HepG2 (cell line): Measurements from ENCODE around the gene EWSR1. TPM values are rescaled to one million over a fixed set of nuclear protein-coding genes. Genes with fewer than 3 reads are reported as not detected.

ENCODE experiments used
- ESRRA ChIP-seq: sonication (generic); formaldehyde crosslinking; IDR thresholded peaks from 2 replicates; pipeline ENCODE4 v1.5.1; 2020; ENCODE audit warnings: mild to moderate bottlenecking, low read depth, missing genetic modification reagents
- FIP1L1 ChIP-seq: fragments of 200-400 bp; formaldehyde crosslinking; IDR thresholded peaks from 2 replicates; pipeline ENCODE4 v1.6.1; 2018; ENCODE audit warnings: low read depth, mild to moderate bottlenecking, low read length, moderate library complexity, borderline replicate concordance; ENCODE audit not compliant: insufficient read depth
- FOXM1 ChIP-seq: sonication (generic); formaldehyde crosslinking; IDR thresholded peaks from 2 replicates; pipeline ENCODE4 v1.5.0; 2020; ENCODE audit warnings: missing genetic modification reagents
- HOXA5 ChIP-seq: sonication (generic); formaldehyde crosslinking; IDR thresholded peaks from 2 replicates; pipeline ENCODE4 v1.4.0; 2020; ENCODE audit warnings: missing genetic modification reagents
- KLF12 ChIP-seq: sonication (generic); formaldehyde crosslinking; IDR thresholded peaks from 2 replicates; pipeline ENCODE4 v1.4.0; 2020; ENCODE audit warnings: missing genetic modification reagents, borderline replicate concordance
- NCOA1 ChIP-seq: sonication (generic); formaldehyde crosslinking; IDR thresholded peaks from 2 replicates; pipeline ENCODE4 v1.9.0; 2021; ENCODE audit warnings: missing genetic modification reagents
- RARG ChIP-seq: sonication (generic); formaldehyde crosslinking; IDR thresholded peaks from 2 replicates; pipeline ENCODE4 v1.4.0; 2020; ENCODE audit warnings: low read depth, mild to moderate bottlenecking, missing genetic modification reagents
- REPIN1 ChIP-seq: sonication (generic); formaldehyde crosslinking; IDR thresholded peaks from 2 replicates; pipeline ENCODE4 v1.8.0; 2022; ENCODE audit warnings: missing genetic modification reagents, low read depth, mild to moderate bottlenecking, borderline replicate concordance
- ZNF10 ChIP-seq: sonication (generic); formaldehyde crosslinking; IDR thresholded peaks from 2 replicates; pipeline ENCODE4 v1.4.0; 2020; ENCODE audit warnings: mild to moderate bottlenecking, low read depth, missing genetic modification reagents, borderline replicate concordance
- ZNF124 ChIP-seq: sonication (generic); formaldehyde crosslinking; IDR thresholded peaks from 2 replicates; pipeline ENCODE4 v1.4.0; 2020; ENCODE audit warnings: missing genetic modification reagents
- ZNF33B ChIP-seq: sonication (generic); formaldehyde crosslinking; IDR thresholded peaks from 2 replicates; pipeline ENCODE4 v1.5.1; 2020; ENCODE audit warnings: mild to moderate bottlenecking, missing genetic modification reagents
- ZNF569 ChIP-seq: sonication (generic); formaldehyde crosslinking; IDR thresholded peaks from 2 replicates; pipeline ENCODE4 v1.5.0; 2020; ENCODE audit warnings: mild to moderate bottlenecking, missing genetic modification reagents, moderate library complexity, borderline replicate concordance
- ZNF589 ChIP-seq: sonication (generic); formaldehyde crosslinking; conservative IDR thresholded peaks from 2 replicates; pipeline ENCODE4 v1.8.0; 2022; ENCODE audit warnings: mild to moderate bottlenecking, moderate library complexity, missing genetic modification reagents
- ZNF766 ChIP-seq: sonication (generic); formaldehyde crosslinking; IDR thresholded peaks from 2 replicates; pipeline ENCODE4 v1.5.0; 2020; ENCODE audit warnings: missing genetic modification reagents, borderline replicate concordance
- ZNF792 ChIP-seq: IDR thresholded peaks from 2 replicates; pipeline ENCODE4 v1.6.1; 2016
- polyA plus RNA-seq, 8 experiments: library from polyadenylated mRNA; depleted of rRNA in 3 of 8; stranded (reverse) in 7 of 8; unstranded in 1 of 8; fragments of >200 nt; fragmentation: Illumina TruSeq in 4 of 8; extraction: Trizol in 4 of 8; gene quantifications; 2 replicates each; pipeline versions ENCODE4 v1.2.1 to v1.2.3, GENCODE V29; 2011 to 2016; ENCODE audit warnings: low read depth in 4 of 8, missing spikeins in 1 of 8, mixed read lengths in 1 of 8; ENCODE audit not compliant: insufficient read depth in 1 of 8
- total RNA-seq, 5 experiments: library from RNA; depleted of rRNA; stranded (reverse); fragments of >200 nt; fragmentation: Illumina TruSeq; extraction: Trizol; gene quantifications; 2 replicates each; pipeline ENCODE4 v1.2.3, GENCODE V29; 2016; ENCODE audit warnings: low read depth in 1 of 5
- TF ChIP-seq, protein P1 (sequence below): sonication (generic); formaldehyde crosslinking; IDR thresholded peaks from 2 replicates; pipeline ENCODE4 v1.4.0; 2020; ENCODE audit warnings: missing genetic modification reagents, borderline replicate concordance
- TF ChIP-seq, protein P2 (sequence below): sonication (generic); formaldehyde crosslinking; IDR thresholded peaks from 2 replicates; pipeline ENCODE4 v1.5.1; 2020; ENCODE audit warnings: missing genetic modification reagents, mild to moderate bottlenecking, borderline replicate concordance
- TF ChIP-seq, protein P3 (sequence below): sonication (generic); formaldehyde crosslinking; IDR thresholded peaks from 2 replicates; pipeline ENCODE4 v1.4.0; 2020; ENCODE audit warnings: low read depth, mild to moderate bottlenecking, missing genetic modification reagents
- TF ChIP-seq, protein P4 (sequence below): sonication (generic); formaldehyde crosslinking; IDR thresholded peaks from 2 replicates; pipeline ENCODE4 v1.8.0; 2022; ENCODE audit warnings: missing genetic modification reagents, mild to moderate bottlenecking, moderate library complexity, borderline replicate concordance
- TF ChIP-seq, protein P5 (sequence below): sonication (generic); formaldehyde crosslinking; IDR thresholded peaks from 2 replicates; pipeline ENCODE4 v1.9.0; 2022; ENCODE audit warnings: missing genetic modification reagents, mild to moderate bottlenecking, borderline replicate concordance

Gene EWSR1
- total and polyA plus RNA-seq, 2 of the 13 experiments (the other 11 are each of a cell fraction or from before 2014, with no cell fraction given): 211 to 326 TPM

DNA sequence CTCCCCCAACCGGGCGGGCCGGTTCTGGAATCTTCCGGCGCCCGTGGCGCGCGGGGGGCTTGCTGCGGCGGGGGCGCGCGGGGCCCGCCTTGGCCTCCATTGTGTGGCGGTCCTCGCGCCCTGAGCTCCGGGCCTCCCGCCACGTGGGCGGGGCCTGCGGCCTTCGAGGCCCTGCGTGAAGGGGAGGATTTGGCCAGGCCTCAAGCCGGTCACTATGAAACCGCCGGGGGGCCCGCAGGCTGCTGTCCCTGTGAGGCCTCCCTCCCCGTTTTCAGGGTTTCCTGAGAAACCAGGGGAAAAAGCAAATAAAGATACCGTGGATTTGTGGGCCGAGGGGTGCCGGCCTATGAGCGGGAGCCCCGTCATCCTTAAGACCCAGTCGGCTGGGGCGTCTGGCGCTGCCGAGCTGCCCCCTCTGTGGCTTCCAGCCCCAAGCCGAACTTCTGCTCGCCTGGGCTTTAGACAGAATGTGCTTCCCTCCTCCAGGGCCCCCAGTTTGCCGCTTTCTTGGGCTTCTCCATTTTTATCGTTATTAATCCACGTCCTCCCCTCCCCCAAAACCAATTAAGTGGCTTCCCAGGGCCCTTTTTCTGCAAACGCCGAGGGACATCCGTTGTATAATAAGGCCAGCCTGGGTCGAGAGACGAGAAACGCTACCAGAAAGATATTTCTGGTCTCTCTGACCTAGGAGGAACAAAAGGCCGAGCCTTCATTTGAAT lies 602 bp downstream of the EWSR1 start (continued):
- TF ChIP-seq, protein P1, sequence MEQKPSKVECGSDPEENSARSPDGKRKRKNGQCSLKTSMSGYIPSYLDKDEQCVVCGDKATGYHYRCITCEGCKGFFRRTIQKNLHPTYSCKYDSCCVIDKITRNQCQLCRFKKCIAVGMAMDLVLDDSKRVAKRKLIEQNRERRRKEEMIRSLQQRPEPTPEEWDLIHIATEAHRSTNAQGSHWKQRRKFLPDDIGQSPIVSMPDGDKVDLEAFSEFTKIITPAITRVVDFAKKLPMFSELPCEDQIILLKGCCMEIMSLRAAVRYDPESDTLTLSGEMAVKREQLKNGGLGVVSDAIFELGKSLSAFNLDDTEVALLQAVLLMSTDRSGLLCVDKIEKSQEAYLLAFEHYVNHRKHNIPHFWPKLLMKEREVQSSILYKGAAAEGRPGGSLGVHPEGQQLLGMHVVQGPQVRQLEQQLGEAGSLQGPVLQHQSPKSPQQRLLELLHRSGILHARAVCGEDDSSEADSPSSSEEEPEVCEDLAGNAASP (CRISPR knock-in tag): no peak
- 0 out of 2 replicates have a peak, but pooled peaks have one; percentile 22 for TF ChIP-seq HOXA5
- no peak for TF ChIP-seq ESRRA
- TF ChIP-seq ZNF792 (CRISPR knock-in tag): no peak
- TF ChIP-seq ZNF569: no peak
- TF ChIP-seq RARG: no peak
- no peak for TF ChIP-seq REPIN1 (CRISPR knock-in tag)
- TF ChIP-seq FIP1L1: no peak
- no peak; the same call in 1 of the 2 replicates for TF ChIP-seq NCOA1 (CRISPR knock-in tag)
- no peak for TF ChIP-seq ZNF10 (CRISPR knock-in tag)
- no peak for TF ChIP-seq ZNF589
- TF ChIP-seq ZNF766 (CRISPR knock-in tag): peak; percentile 60; the same call in 1 of the 2 replicates
- TF ChIP-seq, protein P2, sequence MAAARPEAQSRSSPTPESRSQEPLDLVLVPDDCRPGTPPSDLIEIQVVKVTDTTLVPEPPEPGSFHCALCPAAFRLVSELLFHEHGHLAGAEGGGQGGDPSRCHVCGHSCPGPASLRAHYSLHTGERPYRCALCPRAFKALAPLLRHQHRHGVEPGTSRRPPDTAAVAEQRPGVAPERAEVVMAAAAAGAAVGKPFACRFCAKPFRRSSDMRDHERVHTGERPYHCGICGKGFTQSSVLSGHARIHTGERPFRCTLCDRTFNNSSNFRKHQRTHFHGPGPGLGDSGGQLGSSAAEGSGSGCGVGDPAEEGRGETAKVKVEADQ: peak; percentile 87
- TF ChIP-seq KLF12: no peak
- TF ChIP-seq, protein P3, sequence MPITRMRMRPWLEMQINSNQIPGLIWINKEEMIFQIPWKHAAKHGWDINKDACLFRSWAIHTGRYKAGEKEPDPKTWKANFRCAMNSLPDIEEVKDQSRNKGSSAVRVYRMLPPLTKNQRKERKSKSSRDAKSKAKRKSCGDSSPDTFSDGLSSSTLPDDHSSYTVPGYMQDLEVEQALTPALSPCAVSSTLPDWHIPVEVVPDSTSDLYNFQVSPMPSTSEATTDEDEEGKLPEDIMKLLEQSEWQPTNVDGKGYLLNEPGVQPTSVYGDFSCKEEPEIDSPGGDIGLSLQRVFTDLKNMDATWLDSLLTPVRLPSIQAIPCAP (CRISPR knock-in tag): no peak
- no peak for TF ChIP-seq ZNF33B (CRISPR knock-in tag)
- no peak for TF ChIP-seq FOXM1 (CRISPR knock-in tag)
- TF ChIP-seq, protein P4, sequence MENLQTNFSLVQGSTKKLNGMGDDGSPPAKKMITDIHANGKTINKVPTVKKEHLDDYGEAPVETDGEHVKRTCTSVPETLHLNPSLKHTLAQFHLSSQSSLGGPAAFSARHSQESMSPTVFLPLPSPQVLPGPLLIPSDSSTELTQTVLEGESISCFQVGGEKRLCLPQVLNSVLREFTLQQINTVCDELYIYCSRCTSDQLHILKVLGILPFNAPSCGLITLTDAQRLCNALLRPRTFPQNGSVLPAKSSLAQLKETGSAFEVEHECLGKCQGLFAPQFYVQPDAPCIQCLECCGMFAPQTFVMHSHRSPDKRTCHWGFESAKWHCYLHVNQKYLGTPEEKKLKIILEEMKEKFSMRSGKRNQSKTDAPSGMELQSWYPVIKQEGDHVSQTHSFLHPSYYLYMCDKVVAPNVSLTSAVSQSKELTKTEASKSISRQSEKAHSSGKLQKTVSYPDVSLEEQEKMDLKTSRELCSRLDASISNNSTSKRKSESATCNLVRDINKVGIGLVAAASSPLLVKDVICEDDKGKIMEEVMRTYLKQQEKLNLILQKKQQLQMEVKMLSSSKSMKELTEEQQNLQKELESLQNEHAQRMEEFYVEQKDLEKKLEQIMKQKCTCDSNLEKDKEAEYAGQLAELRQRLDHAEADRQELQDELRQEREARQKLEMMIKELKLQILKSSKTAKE: no peak
- TF ChIP-seq ZNF124: no peak
- TF ChIP-seq, protein P5, sequence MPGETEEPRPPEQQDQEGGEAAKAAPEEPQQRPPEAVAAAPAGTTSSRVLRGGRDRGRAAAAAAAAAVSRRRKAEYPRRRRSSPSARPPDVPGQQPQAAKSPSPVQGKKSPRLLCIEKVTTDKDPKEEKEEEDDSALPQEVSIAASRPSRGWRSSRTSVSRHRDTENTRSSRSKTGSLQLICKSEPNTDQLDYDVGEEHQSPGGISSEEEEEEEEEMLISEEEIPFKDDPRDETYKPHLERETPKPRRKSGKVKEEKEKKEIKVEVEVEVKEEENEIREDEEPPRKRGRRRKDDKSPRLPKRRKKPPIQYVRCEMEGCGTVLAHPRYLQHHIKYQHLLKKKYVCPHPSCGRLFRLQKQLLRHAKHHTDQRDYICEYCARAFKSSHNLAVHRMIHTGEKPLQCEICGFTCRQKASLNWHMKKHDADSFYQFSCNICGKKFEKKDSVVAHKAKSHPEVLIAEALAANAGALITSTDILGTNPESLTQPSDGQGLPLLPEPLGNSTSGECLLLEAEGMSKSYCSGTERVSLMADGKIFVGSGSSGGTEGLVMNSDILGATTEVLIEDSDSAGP (CRISPR knock-in tag): no peak; the same call in 1 of the 2 replicates
